Neural progenitor cell (in vitro differentiated cells): ENCODE results near the gene SUGCT. TPM values are rescaled to one million over a fixed set of nuclear protein-coding genes. Genes with fewer than 3 reads are reported as not detected.
"Not testable (repeated sequence)": the region's sequence is repeated elsewhere in the genome, so short reads cannot be mapped to it uniquely, and the experiment has no call there.

ENCODE experiments used
- DNase-seq: peaks from one replicate; pipeline ENCODE4 v3.0.0-alpha.2; 2016; ENCODE audit warnings: low spot score
- H2AFZ ChIP-seq: fragments of 200-600 bp; sonication (generic); replicated peaks from 2 replicates; pipeline ENCODE4 v1.6.1; 2016; ENCODE audit warnings: antibody characterized with exemption
- H3F3A ChIP-seq: fragments of 200-600 bp; sonication (generic); 2 replicates; pipeline ENCODE4 v1.6.1; 2016; ENCODE audit warnings: antibody characterized with exemption, low read depth
- H3K27ac ChIP-seq: fragments of 200-600 bp; sonication (generic); 2 replicates; pipeline ENCODE4 v1.5.1; 2016; ENCODE audit warnings: mild to moderate bottlenecking
- H3K27me3 ChIP-seq: fragments of 200-600 bp; sonication (generic); 2 replicates; pipeline ENCODE4 v1.6.1; 2016; ENCODE audit warnings: mild to moderate bottlenecking, moderate library complexity
- H3K36me3 ChIP-seq: fragments of 200-600 bp; sonication (generic); 2 replicates; pipeline ENCODE4 v1.5.1; 2016
- H3K4me1 ChIP-seq: fragments of 200-600 bp; sonication (generic); 2 replicates; pipeline ENCODE4 v1.6.1; 2016; ENCODE audit warnings: mixed run types
- H3K4me2 ChIP-seq: fragments of 200-600 bp; sonication (generic); 2 replicates; pipeline ENCODE4 v1.6.1; 2016
- H3K4me3 ChIP-seq: fragments of 200-600 bp; sonication (generic); 2 replicates; pipeline ENCODE4 v1.5.1; 2016
- H3K79me2 ChIP-seq: fragments of 200-600 bp; sonication (generic); 2 replicates; pipeline ENCODE4 v1.6.1; 2016; ENCODE audit warnings: low read depth
- H3K9ac ChIP-seq: fragments of 200-600 bp; sonication (generic); 2 replicates; pipeline ENCODE4 v1.6.1; 2016
- H3K9me3 ChIP-seq: fragments of 200-600 bp; sonication (generic); 2 replicates; pipeline ENCODE4 v1.5.1; 2016; ENCODE audit warnings: low read depth
- H4K20me1 ChIP-seq: fragments of 200-600 bp; sonication (generic); 2 replicates; pipeline ENCODE4 v1.6.1; 2016; ENCODE audit warnings: low read depth
- H3K27ac Mint-ChIP-seq: 3 replicates; pipeline ENCODE4 v1.8.0; 2021; ENCODE audit warnings: mixed read lengths
- H3K27me3 Mint-ChIP-seq: 2 replicates; pipeline ENCODE4 v1.8.0; 2022; ENCODE audit warnings: low read depth, mild to moderate bottlenecking, inconsistent platforms, moderate library complexity, mixed read lengths; ENCODE audit not compliant: insufficient read depth
- H3K36me3 Mint-ChIP-seq: 3 replicates; pipeline ENCODE4 v1.8.0; 2021; ENCODE audit warnings: mixed read lengths
- H3K4me1 Mint-ChIP-seq: 3 replicates; pipeline ENCODE4 v1.8.0; 2021; ENCODE audit warnings: mixed read lengths
- H3K4me3 Mint-ChIP-seq: 3 replicates; pipeline ENCODE4 v1.8.0; 2021; ENCODE audit warnings: mild to moderate bottlenecking, moderate library complexity, mixed read lengths
- H3K9me3 Mint-ChIP-seq: 3 replicates; pipeline ENCODE4 v1.8.0; 2020; ENCODE audit warnings: mixed read lengths
- EZH2 ChIP-seq: fragments of 200-600 bp; sonication (generic); IDR thresholded peaks from 2 replicates; pipeline ENCODE4 v1.6.1; 2017; ENCODE audit warnings: antibody characterized with exemption, mild to moderate bottlenecking, moderate library complexity
- EZH2phosphoT487 ChIP-seq: fragments of 200-600 bp; sonication (generic); IDR thresholded peaks from 2 replicates; pipeline ENCODE4 v1.6.1; 2017; ENCODE audit warnings: antibody characterized with exemption
- total RNA-seq: library from RNA; depleted of rRNA; stranded (reverse); fragments of >200 nt; gene quantifications from 2 replicates; pipeline ENCODE4 v1.2.3, GENCODE V29; 2015; ENCODE audit warnings: low replicate concordance
- TF ChIP-seq, protein P1 (sequence below): fragments of 200-600 bp; sonication (generic); IDR thresholded peaks from 2 replicates; pipeline ENCODE4 v1.5.1; 2017; ENCODE audit warnings: antibody characterized with exemption, mild to moderate bottlenecking

SUGCT gene
- total RNA-seq, 1 donor from 2014 or later, result 10.1 TPM

DNA sequence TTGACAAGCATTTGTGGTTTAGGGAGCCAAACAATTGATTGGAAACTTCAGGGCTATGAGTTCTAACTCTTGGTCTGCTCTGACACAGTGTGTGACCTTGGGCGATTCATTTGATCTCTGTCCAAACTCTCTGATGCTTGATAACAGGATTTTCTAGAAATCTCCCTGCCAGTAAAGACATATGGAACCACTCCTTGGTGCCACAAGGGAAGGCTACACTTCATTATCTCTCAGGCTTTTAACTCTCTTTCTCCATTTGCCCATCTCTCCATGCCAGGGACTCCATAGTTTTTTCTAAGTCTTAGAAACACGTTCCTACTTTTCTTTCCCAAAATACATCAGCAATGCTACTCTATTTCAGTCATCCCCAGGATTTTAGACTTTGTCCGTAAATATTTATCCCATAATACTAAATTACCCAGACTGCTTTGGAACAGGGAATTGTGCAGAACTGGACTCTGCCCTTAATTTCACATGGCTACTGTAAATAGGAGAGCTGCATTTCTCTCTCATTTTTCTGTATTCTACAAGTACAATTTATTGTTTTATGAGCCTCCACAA lies 488.2 kb downstream of the SUGCT start:
- no peak overlapping the region for H3K4me2 ChIP-seq
- no peaks in the 10 kb centered on the region for H3K27me3 ChIP-seq
- TF ChIP-seq EZH2phosphoT487 (no peak), EZH2 (no peak)
- TF ChIP-seq, protein P1, sequence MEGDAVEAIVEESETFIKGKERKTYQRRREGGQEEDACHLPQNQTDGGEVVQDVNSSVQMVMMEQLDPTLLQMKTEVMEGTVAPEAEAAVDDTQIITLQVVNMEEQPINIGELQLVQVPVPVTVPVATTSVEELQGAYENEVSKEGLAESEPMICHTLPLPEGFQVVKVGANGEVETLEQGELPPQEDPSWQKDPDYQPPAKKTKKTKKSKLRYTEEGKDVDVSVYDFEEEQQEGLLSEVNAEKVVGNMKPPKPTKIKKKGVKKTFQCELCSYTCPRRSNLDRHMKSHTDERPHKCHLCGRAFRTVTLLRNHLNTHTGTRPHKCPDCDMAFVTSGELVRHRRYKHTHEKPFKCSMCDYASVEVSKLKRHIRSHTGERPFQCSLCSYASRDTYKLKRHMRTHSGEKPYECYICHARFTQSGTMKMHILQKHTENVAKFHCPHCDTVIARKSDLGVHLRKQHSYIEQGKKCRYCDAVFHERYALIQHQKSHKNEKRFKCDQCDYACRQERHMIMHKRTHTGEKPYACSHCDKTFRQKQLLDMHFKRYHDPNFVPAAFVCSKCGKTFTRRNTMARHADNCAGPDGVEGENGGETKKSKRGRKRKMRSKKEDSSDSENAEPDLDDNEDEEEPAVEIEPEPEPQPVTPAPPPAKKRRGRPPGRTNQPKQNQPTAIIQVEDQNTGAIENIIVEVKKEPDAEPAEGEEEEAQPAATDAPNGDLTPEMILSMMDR, result no peak
- H3K9ac ChIP-seq, result no peak overlapping the region
- H3K36me3 ChIP-seq, result no peaks in the 10 kb centered on the region
- no peaks in the 10 kb centered on the region for H3K9me3 ChIP-seq
- no peak overlapping the region for H3K4me3 ChIP-seq
- H3K4me1 ChIP-seq, result no peaks in the 10 kb centered on the region
- no peak overlapping the region for H3K4me3 Mint-ChIP-seq
- no peaks in the 10 kb centered on the region for H3F3A ChIP-seq
- H3K27me3 Mint-ChIP-seq, result no peaks in the 10 kb centered on the region
- no peak for DNase-seq
- H3K9me3 Mint-ChIP-seq, result no peaks in the 10 kb centered on the region
- no peak overlapping the region for H3K27ac Mint-ChIP-seq
- H3K79me2 ChIP-seq, result no peaks in the 10 kb centered on the region
- no peak overlapping the region for H2AFZ ChIP-seq
- H3K36me3 Mint-ChIP-seq, result no peaks in the 10 kb centered on the region
- H3K4me1 Mint-ChIP-seq, result no peaks in the 10 kb centered on the region
- no peaks in the 10 kb centered on the region for H4K20me1 ChIP-seq
- H3K27ac ChIP-seq, result no peak overlapping the region

DNA sequence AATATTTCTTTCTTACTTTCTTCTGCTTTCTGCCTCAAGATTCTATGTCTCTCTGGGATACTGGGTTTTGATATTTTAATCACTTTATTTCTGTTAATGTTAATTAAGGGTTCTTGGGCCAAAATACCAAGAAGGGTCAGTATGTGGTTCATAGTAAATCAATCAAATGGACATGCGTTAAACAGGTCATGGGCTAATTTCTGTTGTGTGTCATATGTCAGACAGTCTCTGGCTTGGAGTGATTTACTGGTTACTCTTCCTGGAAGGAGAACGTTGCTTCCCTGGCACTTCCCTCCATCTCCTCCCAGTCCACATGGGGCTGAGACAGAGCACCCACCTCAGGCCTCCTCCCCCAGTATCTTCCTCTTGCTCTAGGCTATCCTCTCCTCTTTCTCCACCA lies 489.1 kb downstream of the SUGCT start:
- no peaks in the 10 kb centered on the region for H3K4me1 Mint-ChIP-seq
- no peak overlapping the region for H2AFZ ChIP-seq
- H3K27me3 Mint-ChIP-seq, result no peaks in the 10 kb centered on the region
- H3K4me1 ChIP-seq, result no peaks in the 10 kb centered on the region
- H3K27ac Mint-ChIP-seq, result no peak overlapping the region
- no peaks in the 10 kb centered on the region for H3K79me2 ChIP-seq
- H3K27ac ChIP-seq, result no peak overlapping the region
- H3K27me3 ChIP-seq, result no peaks in the 10 kb centered on the region
- TF ChIP-seq, protein P1, result no peak
- TF ChIP-seq EZH2 (no peak), EZH2phosphoT487 (no peak)
- no peaks in the 10 kb centered on the region for H4K20me1 ChIP-seq
- H3K4me3 ChIP-seq, result no peak overlapping the region
- no peaks in the 10 kb centered on the region for H3K36me3 ChIP-seq
- H3K4me2 ChIP-seq, result no peak overlapping the region
- no peak overlapping the region for H3K4me3 Mint-ChIP-seq
- no peak overlapping the region for H3K9ac ChIP-seq
- DNase-seq, result no peak
- H3K9me3 ChIP-seq, result no peaks in the 10 kb centered on the region
- H3K36me3 Mint-ChIP-seq, result no peaks in the 10 kb centered on the region
- no peaks in the 10 kb centered on the region for H3K9me3 Mint-ChIP-seq
- H3F3A ChIP-seq, result no peaks in the 10 kb centered on the region

DNA sequence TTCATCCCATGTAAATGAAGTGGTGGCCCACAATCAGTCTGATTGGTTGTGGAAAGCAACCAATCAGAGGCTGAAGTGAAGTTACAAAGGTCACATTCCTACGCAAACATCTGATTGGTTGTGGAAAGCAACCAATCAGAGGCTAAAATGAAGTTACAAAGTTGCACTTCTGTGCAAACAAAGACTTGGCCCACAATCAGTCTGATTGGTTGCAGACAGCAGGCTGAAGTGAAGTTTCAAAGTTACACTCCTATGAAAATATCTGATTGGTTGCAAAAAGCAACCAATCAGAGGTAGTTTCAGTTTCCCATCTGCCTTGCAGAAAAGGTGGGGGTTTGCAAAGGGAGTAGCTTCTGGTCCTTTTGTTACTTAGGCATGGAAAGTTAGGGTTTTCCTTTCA lies 492.6 kb downstream of the SUGCT start:
- H3K79me2 ChIP-seq, H3K27me3 ChIP-seq, H3K4me3 Mint-ChIP-seq, H3K36me3 Mint-ChIP-seq, H3K27me3 Mint-ChIP-seq, H3K4me3 ChIP-seq, H4K20me1 ChIP-seq, DNase-seq, H3K27ac Mint-ChIP-seq, H3K27ac ChIP-seq, H3K9me3 ChIP-seq, H3K4me1 ChIP-seq, H3K4me1 Mint-ChIP-seq, H3F3A ChIP-seq, H3K4me2 ChIP-seq, H3K9me3 Mint-ChIP-seq, H2AFZ ChIP-seq, H3K9ac ChIP-seq, H3K36me3 ChIP-seq: not testable (repeated sequence)

DNA sequence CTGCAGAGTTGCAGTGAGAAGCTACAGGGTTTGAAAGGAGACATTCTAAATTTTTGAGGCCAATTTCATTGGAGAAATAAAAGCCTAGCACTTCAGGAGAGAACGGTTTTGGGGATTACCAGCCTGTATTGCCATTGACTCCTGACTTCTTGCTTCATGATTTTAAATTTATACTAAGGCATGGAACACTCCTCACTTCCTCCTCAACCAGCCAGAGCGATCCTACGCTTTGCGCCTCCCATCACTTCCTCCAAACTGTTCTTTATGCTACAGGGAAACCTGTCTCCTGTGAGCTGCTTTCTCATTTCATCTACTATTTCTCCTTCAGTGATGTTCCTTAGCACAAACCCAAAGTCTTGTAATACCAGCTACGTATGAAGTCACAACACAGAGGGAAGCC lies 495.1 kb downstream of the SUGCT start:
- Histone ChIP-seq H3K4me3 (no peak overlapping the region), H3K79me2 (no peaks in the 10 kb centered on the region), H3K9me3 (no peaks in the 10 kb centered on the region), H3K27me3 (no peaks in the 10 kb centered on the region), H2AFZ (no peak overlapping the region), H3F3A (no peaks in the 10 kb centered on the region), H4K20me1 (no peaks in the 10 kb centered on the region), H3K27ac (no peak overlapping the region), H3K4me1 (no peaks in the 10 kb centered on the region), H3K4me2 (no peak overlapping the region), H3K9ac (no peak overlapping the region), H3K36me3 (no peaks in the 10 kb centered on the region)
- no peak for DNase-seq
- H3K4me3 Mint-ChIP-seq, result no peak overlapping the region
- no peaks in the 10 kb centered on the region for H3K27me3 Mint-ChIP-seq
- H3K4me1 Mint-ChIP-seq, result no peaks in the 10 kb centered on the region
- no peaks in the 10 kb centered on the region for H3K36me3 Mint-ChIP-seq
- H3K27ac Mint-ChIP-seq, result no peak overlapping the region
- no peaks in the 10 kb centered on the region for H3K9me3 Mint-ChIP-seq
- TF ChIP-seq, protein P1, result no peak
- TF ChIP-seq EZH2, result no peak
- no peak for TF ChIP-seq EZH2phosphoT487
